COLO829 (cell line): ENCODE data around the gene ZIC5.
"Not testable (repeated sequence)": the region's sequence is repeated elsewhere in the genome, so short reads cannot be mapped to it uniquely, and the experiment has no call there.

ENCODE experiments used
- DNase-seq: peaks from one replicate; pipeline ENCODE4 v3.0.0; 2012; ENCODE audit warnings: low spot score

ZIC5 gene

GRCh38 chr13:99959540-99960230 is 11.9 kb downstream of the ZIC5 start:
- no peak for DNase-seq

GRCh38 chr13:99959127-99959539 is 12.4 kb downstream of the ZIC5 start:
- DNase-seq, result peak; percentile 71

GRCh38 chr13:99958406-99959126 is 13.0 kb downstream of the ZIC5 start:
- DNase-seq, result no peak

GRCh38 chr13:99956473-99957349 is 14.9 kb downstream of the ZIC5 start:
- DNase-seq, result no peak

GRCh38 chr13:99955747-99956472 is 15.7 kb downstream of the ZIC5 start:
- no peak for DNase-seq

- DNase-seq, result no peak
Observed at GRCh38 chr13:99955107-99955746, 16.3 kb downstream of the ZIC5 start.

GRCh38 chr13:99953138-99953755 is 18.3 kb downstream of the ZIC5 start:
- DNase-seq, result no peak

- not testable (repeated sequence) for DNase-seq
Observed at GRCh38 chr13:99951666-99952065, 19.9 kb downstream of the ZIC5 start.

GRCh38 chr13:99949679-99950413 is 21.7 kb downstream of the ZIC5 start:
- no peak for DNase-seq

- no peak for DNase-seq
Observed at GRCh38 chr13:99948907-99949678, 22.5 kb downstream of the ZIC5 start.

- no peak for DNase-seq
Observed at GRCh38 chr13:99948411-99948810, 23.2 kb downstream of the ZIC5 start.

GRCh38 chr13:99947666-99948065 is 23.9 kb downstream of the ZIC5 start:
- no peak for DNase-seq

- DNase-seq, result not testable (repeated sequence)
Observed at GRCh38 chr13:99945515-99945914, 26.1 kb downstream of the ZIC5 start.

- DNase-seq, result no peak
Observed at GRCh38 chr13:99944606-99945005, 27.0 kb downstream of the ZIC5 start.

GRCh38 chr13:99944102-99944501 is 27.5 kb downstream of the ZIC5 start:
- DNase-seq, result no peak

GRCh38 chr13:99941911-99942310 is 29.7 kb downstream of the ZIC5 start:
- no peak for DNase-seq

- DNase-seq, result no peak
Observed at GRCh38 chr13:99941086-99941485, 30.5 kb downstream of the ZIC5 start.

GRCh38 chr13:99938635-99939034 is 32.9 kb downstream of the ZIC5 start:
- no peak for DNase-seq

- DNase-seq, result no peak
Observed at GRCh38 chr13:99935772-99936171, 35.8 kb downstream of the ZIC5 start.

- no peak for DNase-seq
Observed at GRCh38 chr13:99932912-99933311, 38.7 kb downstream of the ZIC5 start.
